Large intestine (tissue), 3 donors: ENCODE measurements around the gene HID1. TPM values are rescaled to one million over a fixed set of nuclear protein-coding genes. Genes with fewer than 3 reads are reported as not detected.
A peak's percentile ranks its signal among the peaks of the same experiment; 100 is the strongest.

Experiments used
- DNase-seq, 2 donors: peaks; one replicate each; pipeline versions ENCODE4 v3.0.0 to v3.0.0-alpha.2; 2013
- H3K27ac ChIP-seq: one replicate; pipeline ENCODE4 v1.5.1; 2013; ENCODE audit warnings: low read length
- H3K27me3 ChIP-seq: 2 replicates; pipeline ENCODE4 v1.6.1; 2013; ENCODE audit warnings: low read length; ENCODE audit not compliant: control insufficient read depth, insufficient read depth
- H3K36me3 ChIP-seq: 2 replicates; pipeline ENCODE4 v1.6.1; 2013; ENCODE audit warnings: low read length; ENCODE audit not compliant: control insufficient read depth, insufficient read depth
- H3K4me1 ChIP-seq: one replicate; pipeline ENCODE4 v1.6.1; 2013; ENCODE audit warnings: low read length; ENCODE audit not compliant: control insufficient read depth, insufficient read depth
- H3K4me3 ChIP-seq: one replicate; pipeline ENCODE4 v1.5.1; 2013; ENCODE audit warnings: low read length
- H3K9me3 ChIP-seq: one replicate; pipeline ENCODE4 v1.6.1; 2013; ENCODE audit warnings: mild to moderate bottlenecking, low read depth, low read length, moderate library complexity; ENCODE audit not compliant: control insufficient read depth
- WGBS: methylation state at CpG from one replicate; pipeline ENCODE4 v1.1.5; 2013; ENCODE audit warnings: low lambda C conversion rate; ENCODE audit not compliant: insufficient coverage; 5-methylcytosine and 5-hydroxymethylcytosine counted together
- polyA plus RNA-seq: library from polyadenylated mRNA; unstranded; fragments of 120-200 nt; gene quantifications from one replicate; pipeline ENCODE4 v1.2.1, GENCODE V29; 2013

Gene HID1
- polyA plus RNA-seq, 1 donor: 42.3 TPM

GRCh38 chr17:74936470-74936799 lies 36.1 kb downstream of the HID1 start:
- H3K27me3 ChIP-seq: peaks cover 75% of the 10 kb centered on the region
- no peak overlapping the region for H3K27ac ChIP-seq
- H3K4me1 ChIP-seq: peaks cover 36% of the 10 kb centered on the region
- WGBS: no CpG with 5 or more reads among the region's 12 CpGs
- H3K9me3 ChIP-seq: peaks cover 8% of the 10 kb centered on the region
- H3K4me3 ChIP-seq: no peak overlapping the region
- DNase-seq: no peak
- no peaks in the 10 kb centered on the region for H3K36me3 ChIP-seq

GRCh38 chr17:74935585-74936469 lies 36.7 kb downstream of the HID1 start, which contains the start of gene OTOP3:
OTOP3 (plus strand) TSS chr17:74935898; CDS start chr17:74935922, 24 bp downstream.
- DNase-seq: no peak
- no peak within 1 kb of the TSS for H3K27ac ChIP-seq
- no peaks in the 10 kb centered on the region for H3K36me3 ChIP-seq
- H3K4me1 ChIP-seq: peaks cover 36% of the 10 kb centered on the region
- H3K4me3 ChIP-seq: peak within 1 kb of the TSS; percentile 32
- no CpG with 5 or more reads among the region's 78 CpGs for WGBS
- peaks cover 8% of the 10 kb centered on the region for H3K9me3 ChIP-seq
- peaks cover 76% of the 10 kb centered on the region for H3K27me3 ChIP-seq

- H3K4me3 ChIP-seq: no peak overlapping the region
- peaks cover 79% of the 10 kb centered on the region for H3K27me3 ChIP-seq
- WGBS: no CpG with 5 or more reads among the region's 3 CpGs
- no peaks in the 10 kb centered on the region for H3K36me3 ChIP-seq
- DNase-seq: no peak
- peaks cover 36% of the 10 kb centered on the region for H3K4me1 ChIP-seq
- H3K9me3 ChIP-seq: peaks cover 8% of the 10 kb centered on the region
- no peak overlapping the region for H3K27ac ChIP-seq
Measured at GRCh38 chr17:74935048-74935447, 37.5 kb downstream of the HID1 start.

GRCh38 chr17:74930535-74931036 lies 42.0 kb downstream of the HID1 start:
- peaks cover 71% of the 10 kb centered on the region for H3K27me3 ChIP-seq
- no CpG with 5 or more reads among the region's 24 CpGs for WGBS

GRCh38 chr17:74928786-74929185 lies 43.8 kb downstream of the HID1 start:
- Histone ChIP-seq H3K36me3 (no peaks in the 10 kb centered on the region), H3K27me3 (peaks cover 71% of the 10 kb centered on the region)
- DNase-seq: no peak

More at GRCh38 chr17:74930535-74931036, 42.0 kb downstream of the HID1 start:
- DNase-seq: no peak
- Histone ChIP-seq H3K9me3 (no peaks in the 10 kb centered on the region), H3K4me3 (no peak overlapping the region), H3K27ac (no peak overlapping the region), H3K36me3 (no peaks in the 10 kb centered on the region), H3K4me1 (peaks cover 2% of the 10 kb centered on the region)

GRCh38 chr17:74925242-74925641 lies 47.3 kb downstream of the HID1 start:
- Histone ChIP-seq H3K27ac (no peak overlapping the region), H3K36me3 (no peaks in the 10 kb centered on the region), H3K4me3 (no peak overlapping the region), H3K9me3 (peaks cover 10% of the 10 kb centered on the region), H3K27me3 (peaks cover 75% of the 10 kb centered on the region), H3K4me1 (peaks cover 18% of the 10 kb centered on the region)
- no CpG with 5 or more reads among the region's 3 CpGs for WGBS
- no peak for DNase-seq

More at GRCh38 chr17:74928786-74929185, 43.8 kb downstream of the HID1 start:
- no peak overlapping the region for H3K27ac ChIP-seq
- H3K4me3 ChIP-seq: no peak overlapping the region
- no CpG with 5 or more reads among the region's 6 CpGs for WGBS
- peaks cover 10% of the 10 kb centered on the region for H3K9me3 ChIP-seq
- H3K4me1 ChIP-seq: peaks cover 6% of the 10 kb centered on the region

GRCh38 chr17:74924250-74924948 lies 48.2 kb downstream of the HID1 start, which contains the start of gene OTOP2:
OTOP2 (plus strand) TSS chr17:74924273; CDS start chr17:74924633, 360 bp downstream.
- no CpG with 5 or more reads among the region's 54 CpGs for WGBS
- Histone ChIP-seq H3K4me3 (peak within 1 kb of the TSS; percentile 55), H3K36me3 (no peaks in the 10 kb centered on the region), H3K4me1 (peaks cover 22% of the 10 kb centered on the region), H3K27ac (no peak within 1 kb of the TSS), H3K9me3 (peaks cover 18% of the 10 kb centered on the region), H3K27me3 (peaks cover 83% of the 10 kb centered on the region)
- no peak for DNase-seq

- Histone ChIP-seq H3K36me3 (no peaks in the 10 kb centered on the region), H3K9me3 (peaks cover 18% of the 10 kb centered on the region), H3K27ac (no peak overlapping the region), H3K4me3 (peak overlapping the region; percentile 55), H3K4me1 (peaks cover 22% of the 10 kb centered on the region), H3K27me3 (peaks cover 86% of the 10 kb centered on the region)
- WGBS: no CpG with 5 or more reads among the region's 59 CpGs
- peak; percentile 59 to 66 for DNase-seq
Measured at GRCh38 chr17:74923538-74924249, 48.9 kb downstream of the HID1 start.

- Histone ChIP-seq H3K27ac (no peak within 1 kb of the TSS), H3K9me3 (peaks cover 18% of the 10 kb centered on the region), H3K36me3 (no peaks in the 10 kb centered on the region), H3K4me3 (peak within 1 kb of the TSS; percentile 55), H3K27me3 (peaks cover 82% of the 10 kb centered on the region), H3K4me1 (peaks cover 22% of the 10 kb centered on the region)
- no peak for DNase-seq
- WGBS: no CpG with 5 or more reads among the region's 57 CpGs
Measured at GRCh38 chr17:74922694-74923537, 49.6 kb downstream of the HID1 start, which contains the start of gene USH1G. USH1G (minus strand) TSS chr17:74923255; CDS start chr17:74923073, 182 bp downstream.
